RWPE2 (cell line): Measurements from ENCODE around the gene EIF4A3.

Experiments used
- ATAC-seq: fragments of 200-7000 bp; cut with Tn5 transposase; 3 replicates; pipeline ENCODE4 v1.9.1; 2021; ENCODE audit warnings: low read depth
- DNase-seq: peaks from one replicate; pipeline ENCODE4 v3.0.0-alpha.2; 2020; ENCODE audit warnings: low spot score
- H3K27ac ChIP-seq: fragments of 450-650 bp; 2 replicates; pipeline ENCODE4 v1.5.1; 2017; ENCODE audit warnings: mild to moderate bottlenecking; ENCODE audit not compliant: poor library complexity, severe bottlenecking
- H3K27me3 ChIP-seq: fragments of 250-450 bp; sonication (Bioruptor Pico); 2 replicates; pipeline ENCODE4 v1.5.1; 2021; ENCODE audit warnings: mild to moderate bottlenecking, moderate library complexity; ENCODE audit not compliant: insufficient read depth, poor library complexity, severe bottlenecking
- H3K36me3 ChIP-seq: fragments of 250-450 bp; sonication (Bioruptor Pico); 2 replicates; pipeline ENCODE4 v1.5.1; 2020; ENCODE audit warnings: low read depth, mild to moderate bottlenecking, moderate library complexity
- H3K4me1 ChIP-seq: fragments of 250-450 bp; sonication (Bioruptor Pico); 2 replicates; pipeline ENCODE4 v1.5.1; 2021; ENCODE audit warnings: mild to moderate bottlenecking, moderate library complexity; ENCODE audit not compliant: insufficient read depth, poor library complexity, severe bottlenecking
- H3K4me3 ChIP-seq: fragments of 250-450 bp; sonication (Bioruptor Pico); 2 replicates; pipeline ENCODE4 v1.5.1; 2021; ENCODE audit warnings: mild to moderate bottlenecking, moderate library complexity; ENCODE audit not compliant: severe bottlenecking
- H3K9me3 ChIP-seq: fragments of 250-450 bp; sonication (Bioruptor Pico); 2 replicates; pipeline ENCODE4 v1.5.1; 2021; ENCODE audit warnings: mild to moderate bottlenecking, moderate library complexity; ENCODE audit not compliant: severe bottlenecking
- TF ChIP-seq, protein P1 (sequence below): fragments of 450-650 bp; IDR thresholded peaks from one replicate; pipeline ENCODE4 v1.5.1; 2017; ENCODE audit warnings: mild to moderate bottlenecking, moderate library complexity; ENCODE audit not compliant: poor library complexity, severe bottlenecking

EIF4A3 gene

DNA sequence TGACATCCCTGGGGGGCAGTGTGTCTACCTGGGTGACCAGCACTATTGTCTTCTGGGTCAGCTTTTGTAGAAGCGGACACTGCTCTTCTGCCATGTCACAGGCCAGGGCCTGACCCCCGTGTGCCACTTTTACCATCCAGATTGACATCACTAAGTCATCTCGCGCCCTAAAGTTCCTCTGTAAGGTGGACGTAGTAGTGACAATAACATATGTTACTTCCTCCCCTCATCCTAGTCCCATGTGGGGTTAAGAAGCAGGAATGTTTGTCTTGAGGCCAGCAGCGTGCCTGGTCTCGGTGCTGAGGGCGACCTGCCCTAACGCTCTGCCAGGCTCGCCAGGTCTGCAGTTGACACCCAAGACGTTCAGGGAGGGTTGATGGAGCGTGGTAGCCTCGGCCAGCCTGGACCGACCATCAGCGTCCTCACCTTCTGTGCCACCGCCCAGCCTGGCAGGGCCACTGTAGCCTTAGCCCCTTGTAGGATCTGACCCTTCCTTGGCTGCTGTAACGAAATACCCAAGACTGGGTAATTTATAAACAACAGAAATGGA is 24.8 kb downstream of the EIF4A3 start:
- no peaks in the 10 kb centered on the region for H3K9me3 ChIP-seq
- H3K36me3 ChIP-seq: no peaks in the 10 kb centered on the region
- no peak overlapping the region for H3K4me3 ChIP-seq
- ATAC-seq (no peak), DNase-seq (no peak)
- TF ChIP-seq, protein P1, sequence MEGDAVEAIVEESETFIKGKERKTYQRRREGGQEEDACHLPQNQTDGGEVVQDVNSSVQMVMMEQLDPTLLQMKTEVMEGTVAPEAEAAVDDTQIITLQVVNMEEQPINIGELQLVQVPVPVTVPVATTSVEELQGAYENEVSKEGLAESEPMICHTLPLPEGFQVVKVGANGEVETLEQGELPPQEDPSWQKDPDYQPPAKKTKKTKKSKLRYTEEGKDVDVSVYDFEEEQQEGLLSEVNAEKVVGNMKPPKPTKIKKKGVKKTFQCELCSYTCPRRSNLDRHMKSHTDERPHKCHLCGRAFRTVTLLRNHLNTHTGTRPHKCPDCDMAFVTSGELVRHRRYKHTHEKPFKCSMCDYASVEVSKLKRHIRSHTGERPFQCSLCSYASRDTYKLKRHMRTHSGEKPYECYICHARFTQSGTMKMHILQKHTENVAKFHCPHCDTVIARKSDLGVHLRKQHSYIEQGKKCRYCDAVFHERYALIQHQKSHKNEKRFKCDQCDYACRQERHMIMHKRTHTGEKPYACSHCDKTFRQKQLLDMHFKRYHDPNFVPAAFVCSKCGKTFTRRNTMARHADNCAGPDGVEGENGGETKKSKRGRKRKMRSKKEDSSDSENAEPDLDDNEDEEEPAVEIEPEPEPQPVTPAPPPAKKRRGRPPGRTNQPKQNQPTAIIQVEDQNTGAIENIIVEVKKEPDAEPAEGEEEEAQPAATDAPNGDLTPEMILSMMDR: no peak
- H3K27ac ChIP-seq: no peak overlapping the region
- H3K4me1 ChIP-seq: no peaks in the 10 kb centered on the region
- no peaks in the 10 kb centered on the region for H3K27me3 ChIP-seq

- H3K4me1 ChIP-seq: no peaks in the 10 kb centered on the region
- no peak for ATAC-seq
- no peaks in the 10 kb centered on the region for H3K9me3 ChIP-seq
- H3K4me3 ChIP-seq: no peak overlapping the region
- no peaks in the 10 kb centered on the region for H3K36me3 ChIP-seq
- no peaks in the 10 kb centered on the region for H3K27me3 ChIP-seq
- H3K27ac ChIP-seq: no peak overlapping the region
- no peak for DNase-seq
- TF ChIP-seq, protein P1: no peak
These were observed 27.1 kb downstream of the EIF4A3 start for GRCh38 chr17:80119839-80120238.

- ATAC-seq (no peak; the same call in 2 of the 3 replicates), DNase-seq (no peak)
- TF ChIP-seq, protein P1: no peak
- Histone ChIP-seq H3K4me3 (no peak overlapping the region), H3K9me3 (no peaks in the 10 kb centered on the region), H3K27me3 (no peaks in the 10 kb centered on the region), H3K36me3 (no peaks in the 10 kb centered on the region), H3K27ac (no peak overlapping the region), H3K4me1 (no peaks in the 10 kb centered on the region)
These were observed 27.6 kb downstream of the EIF4A3 start for GRCh38 chr17:80119271-80119791.

DNA sequence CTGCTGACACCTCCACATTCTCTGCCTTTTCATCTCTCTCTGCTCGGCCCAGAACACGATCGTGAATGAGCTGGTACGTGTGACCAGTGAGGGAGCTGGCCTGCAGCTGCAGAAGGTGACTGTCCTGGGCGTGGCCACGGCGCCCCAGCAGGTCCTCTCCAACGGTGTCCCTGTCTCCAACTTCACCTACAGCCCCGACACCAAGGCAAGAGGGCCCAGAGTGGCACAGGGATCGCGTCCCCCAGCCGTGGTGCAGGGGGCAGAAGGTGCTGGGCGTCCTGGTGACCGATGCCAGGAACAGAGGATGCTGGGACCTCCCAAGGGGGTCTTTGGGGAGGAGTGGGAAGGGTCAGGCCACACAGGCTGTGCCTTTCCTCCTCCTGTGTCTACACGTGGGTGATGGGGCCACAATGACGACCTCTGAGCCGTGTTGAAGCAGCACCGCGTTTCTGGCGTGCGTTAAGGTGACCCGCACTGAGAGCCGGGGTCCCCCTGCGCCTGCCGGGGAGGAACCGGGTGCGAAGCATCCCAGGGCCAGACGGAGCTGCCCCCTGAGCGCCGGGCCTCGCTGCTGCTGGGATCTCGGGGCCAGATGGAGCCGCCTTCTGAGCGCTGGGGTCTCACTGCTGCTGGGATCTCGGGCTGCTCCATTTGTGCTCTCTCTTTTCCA is 28.2 kb downstream of the EIF4A3 start:
- Histone ChIP-seq H3K27me3 (no peaks in the 10 kb centered on the region), H3K36me3 (no peaks in the 10 kb centered on the region), H3K4me3 (no peak overlapping the region), H3K27ac (no peak overlapping the region), H3K9me3 (no peaks in the 10 kb centered on the region), H3K4me1 (no peaks in the 10 kb centered on the region)
- no peak for ATAC-seq
- DNase-seq: peak; percentile 56
- TF ChIP-seq, protein P1: no peak
